Skeletal muscle cell (primary cell): ENCODE measurements around the gene HBB.
A peak's percentile ranks its signal among the peaks of the same experiment; 100 is the strongest.

ENCODE experiments used
- DNase-seq: peaks from one replicate; pipeline ENCODE4 v3.0.0-alpha.2; 2010; ENCODE audit warnings: low read depth
- H3K4me3 ChIP-seq: 2 replicates; pipeline ENCODE4 v1.5.1; 2011; ENCODE audit warnings: low read depth, mild to moderate bottlenecking, control low read depth, low read length, moderate library complexity

Gene HBB

DNA sequence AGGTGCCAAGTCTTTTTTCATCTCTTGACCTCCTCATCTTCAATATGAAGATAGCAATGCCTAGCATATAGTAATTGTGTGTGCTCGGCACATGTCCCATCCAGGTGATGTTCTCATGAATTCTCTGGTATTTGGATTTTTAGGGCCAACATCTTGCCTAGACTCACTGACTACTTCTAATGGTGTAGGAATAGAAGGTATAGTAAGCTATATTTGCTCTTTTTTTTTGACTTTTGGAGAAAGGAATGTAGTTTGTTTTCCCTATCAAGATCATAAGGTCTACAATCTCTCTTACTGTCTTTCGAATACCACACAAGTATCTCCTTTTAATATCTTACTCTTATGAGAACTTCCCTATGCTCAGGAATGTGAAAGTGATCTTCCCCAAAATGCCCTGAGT lies 4.2 kb upstream of the HBB start:
- no peak overlapping the region for H3K4me3 ChIP-seq
- DNase-seq, result no peak

DNA sequence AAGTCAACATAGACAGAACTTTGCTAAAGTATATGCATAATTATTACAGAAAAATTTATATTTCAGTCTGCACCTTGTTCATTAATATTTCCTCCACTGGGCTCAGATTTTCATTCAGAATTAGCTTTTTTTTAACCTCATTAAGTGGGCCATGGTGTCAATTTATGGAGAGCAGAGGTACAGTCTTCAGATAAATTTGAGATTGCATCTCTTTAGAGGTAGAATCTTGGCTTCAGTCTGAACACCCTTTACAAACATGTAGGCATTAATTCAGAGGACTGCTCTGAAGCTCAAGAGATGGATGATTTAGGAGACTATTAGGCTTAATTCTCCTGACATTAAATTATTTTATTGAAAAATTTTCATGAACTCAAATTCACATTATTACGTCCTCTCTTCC lies 3.4 kb upstream of the HBB start:
- no peak overlapping the region for H3K4me3 ChIP-seq
- DNase-seq, result no peak

DNA sequence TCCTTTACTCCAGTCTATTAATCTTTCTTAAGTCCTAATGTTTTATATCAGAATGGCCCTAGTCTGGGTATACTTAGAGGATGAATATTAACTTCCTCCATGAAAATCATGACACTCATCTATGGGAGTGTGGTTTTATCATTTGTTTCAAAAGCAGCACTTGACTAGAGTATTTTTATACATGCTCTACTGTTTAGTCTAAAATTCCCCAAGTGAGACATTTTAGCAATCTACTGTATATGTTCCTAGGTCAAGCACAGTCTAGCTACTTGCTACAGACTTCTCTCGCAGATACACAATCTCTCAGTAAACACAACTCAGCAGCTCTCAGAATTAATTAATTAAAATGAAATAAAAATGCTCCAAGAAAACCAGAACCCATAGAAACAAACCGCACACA lies 2.9 kb upstream of the HBB start:
- no peak for DNase-seq
- no peak overlapping the region for H3K4me3 ChIP-seq

GRCh38 chr11:5229356-5229755 lies 2.5 kb upstream of the HBB start:
- no peak overlapping the region for H3K4me3 ChIP-seq
- DNase-seq, result no peak

- no peak for DNase-seq
- H3K4me3 ChIP-seq, result no peak overlapping the region
Measured at GRCh38 chr11:5228124-5228523, 1.3 kb upstream of the HBB start.

DNA sequence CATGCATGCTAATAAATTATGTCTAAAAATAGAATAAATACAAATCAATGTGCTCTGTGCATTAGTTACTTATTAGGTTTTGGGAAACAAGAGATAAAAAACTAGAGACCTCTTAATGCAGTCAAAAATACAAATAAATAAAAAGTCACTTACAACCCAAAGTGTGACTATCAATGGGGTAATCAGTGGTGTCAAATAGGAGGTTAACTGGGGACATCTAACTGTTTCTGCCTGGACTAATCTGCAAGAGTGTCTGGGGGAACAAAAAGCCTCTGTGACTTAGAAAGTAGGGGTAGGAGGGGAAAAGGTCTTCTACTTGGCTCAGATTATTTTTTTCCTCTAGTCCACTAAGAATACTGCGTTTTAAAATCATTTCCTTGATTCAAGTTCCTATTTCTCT lies 810 bp upstream of the HBB start:
- DNase-seq, result no peak
- no peak overlapping the region for H3K4me3 ChIP-seq

DNA sequence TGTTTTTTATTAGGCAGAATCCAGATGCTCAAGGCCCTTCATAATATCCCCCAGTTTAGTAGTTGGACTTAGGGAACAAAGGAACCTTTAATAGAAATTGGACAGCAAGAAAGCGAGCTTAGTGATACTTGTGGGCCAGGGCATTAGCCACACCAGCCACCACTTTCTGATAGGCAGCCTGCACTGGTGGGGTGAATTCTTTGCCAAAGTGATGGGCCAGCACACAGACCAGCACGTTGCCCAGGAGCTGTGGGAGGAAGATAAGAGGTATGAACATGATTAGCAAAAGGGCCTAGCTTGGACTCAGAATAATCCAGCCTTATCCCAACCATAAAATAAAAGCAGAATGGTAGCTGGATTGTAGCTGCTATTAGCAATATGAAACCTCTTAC lies 1.4 kb downstream of the HBB start:
- no peak for DNase-seq

DNA sequence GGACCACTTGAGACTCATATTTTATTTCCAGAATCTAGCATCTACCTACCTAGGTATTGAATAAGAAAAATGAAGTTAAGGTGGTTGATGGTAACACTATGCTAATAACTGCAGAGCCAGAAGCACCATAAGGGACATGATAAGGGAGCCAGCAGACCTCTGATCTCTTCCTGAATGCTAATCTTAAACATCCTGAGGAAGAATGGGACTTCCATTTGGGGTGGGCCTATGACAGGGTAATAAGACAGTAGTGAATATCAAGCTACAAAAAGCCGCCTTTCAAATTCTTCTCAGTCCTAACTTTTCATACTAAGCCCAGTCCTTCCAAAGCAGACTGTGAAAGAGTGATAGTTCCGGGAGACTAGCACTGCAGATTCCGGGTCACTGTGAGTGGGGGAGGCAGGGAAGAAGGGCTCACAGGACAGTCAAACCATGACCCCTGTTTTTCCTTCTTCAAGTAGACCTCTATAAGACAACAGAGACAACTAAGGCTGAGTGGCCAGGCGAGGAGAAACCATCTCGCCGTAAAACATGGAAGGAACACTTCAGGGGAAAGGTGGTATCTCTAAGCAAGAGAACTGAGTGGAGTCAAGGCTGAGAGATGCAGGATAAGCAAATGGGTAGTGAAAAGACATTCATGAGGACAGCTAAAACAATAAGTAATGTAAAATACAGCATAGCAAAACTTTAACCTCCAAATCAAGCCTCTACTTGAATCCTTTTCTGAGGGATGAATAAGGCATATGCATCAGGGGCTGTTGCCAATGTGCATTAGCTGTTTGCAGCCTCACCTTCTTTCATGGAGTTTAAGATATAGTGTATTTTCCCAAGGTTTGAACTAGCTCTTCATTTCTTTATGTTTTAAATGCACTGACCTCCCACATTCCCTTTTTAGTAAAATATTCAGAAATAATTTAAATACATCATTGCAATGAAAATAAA lies 2.1 kb downstream of the HBB start:
- H3K4me3 ChIP-seq, result no peak overlapping the region
- no peak for DNase-seq

More for the DNA sequence above, 1.4 kb downstream of the HBB start:
- no peak overlapping the region for H3K4me3 ChIP-seq

- H3K4me3 ChIP-seq, result no peak overlapping the region
- DNase-seq, result no peak
Measured at GRCh38 chr11:5223686-5224085, 3.2 kb downstream of the HBB start.

GRCh38 chr11:5223146-5223545 lies 3.7 kb downstream of the HBB start:
- H3K4me3 ChIP-seq, result no peak overlapping the region
- DNase-seq, result no peak

DNA sequence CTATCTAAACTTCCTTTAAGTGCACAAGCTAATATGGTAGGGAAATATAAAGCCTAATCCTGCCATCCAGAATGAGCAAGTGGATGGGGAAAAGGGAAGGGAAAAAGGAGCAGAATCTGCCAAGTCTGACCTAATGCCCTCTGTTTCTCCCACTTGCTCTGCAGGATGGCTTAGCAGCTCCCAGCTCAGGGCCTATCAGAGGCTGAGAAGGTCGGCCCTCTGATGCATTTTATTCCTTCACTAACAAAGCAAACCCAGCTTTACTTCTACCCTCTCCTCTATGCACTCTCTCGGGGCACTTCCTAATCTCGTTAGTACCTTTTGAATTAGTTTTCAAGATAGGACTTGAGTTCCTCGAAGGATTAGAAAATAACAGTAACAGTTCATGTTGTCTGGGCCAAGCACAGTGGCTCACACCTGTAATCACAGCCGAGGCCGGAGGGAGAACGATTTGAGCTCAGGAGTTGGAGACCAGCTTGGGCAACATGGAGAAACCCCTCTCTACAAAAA lies 16.4 kb downstream of the HBB start:
- no peak for DNase-seq
- no peak overlapping the region for H3K4me3 ChIP-seq

- no peak overlapping the region for H3K4me3 ChIP-seq
- peak; percentile 45 for DNase-seq
Measured at GRCh38 chr11:5204787-5205186, 22.1 kb downstream of the HBB start.

- no peak overlapping the region for H3K4me3 ChIP-seq
- DNase-seq, result no peak
Measured at GRCh38 chr11:5203366-5203765, 23.5 kb downstream of the HBB start.

- no peak within 1 kb of the TSS for H3K4me3 ChIP-seq
- no peak for DNase-seq
Measured at GRCh38 chr11:5200582-5200981, 26.3 kb downstream of the HBB start, which contains the start of gene OR51V1. Gene OR51V1 (minus strand): TSS chr11:5200682. CDS start chr11:5200682, 0 bp downstream.

GRCh38 chr11:5198285-5198684 lies 28.6 kb downstream of the HBB start:
- no peak overlapping the region for H3K4me3 ChIP-seq
- DNase-seq, result no peak

DNA sequence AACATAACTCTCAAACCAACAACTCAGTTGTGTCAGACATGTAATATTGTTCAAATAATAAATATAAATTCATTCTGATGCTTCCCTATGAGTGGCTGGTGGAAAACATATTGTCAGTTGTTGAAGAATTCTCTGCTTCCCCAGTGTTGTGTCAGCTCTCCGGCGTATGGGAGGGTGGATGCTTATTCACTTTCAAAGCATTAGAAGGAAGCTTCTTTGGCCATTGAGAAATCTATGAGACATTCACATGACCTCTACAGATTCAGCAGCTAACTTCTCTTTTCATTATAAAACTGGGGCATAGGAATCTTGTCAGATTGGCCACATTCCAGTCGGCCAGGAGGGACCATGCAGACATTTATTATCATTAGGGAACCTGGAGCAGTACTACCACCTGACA lies 29.3 kb downstream of the HBB start:
- DNase-seq, result no peak

GRCh38 chr11:5196731-5197130 lies 30.1 kb downstream of the HBB start:
- DNase-seq, result no peak
- no peak overlapping the region for H3K4me3 ChIP-seq

More for the DNA sequence above, 29.3 kb downstream of the HBB start:
- no peak overlapping the region for H3K4me3 ChIP-seq

GRCh38 chr11:5196067-5196466 lies 30.8 kb downstream of the HBB start:
- H3K4me3 ChIP-seq, result no peak overlapping the region
- no peak for DNase-seq

- DNase-seq, result no peak
- no peak overlapping the region for H3K4me3 ChIP-seq
Measured at GRCh38 chr11:5192738-5193137, 34.1 kb downstream of the HBB start.

- no peak for DNase-seq
- no peak overlapping the region for H3K4me3 ChIP-seq
Measured at GRCh38 chr11:5188201-5188600, 38.7 kb downstream of the HBB start.
